H1 (cell line): Measurements from ENCODE around the gene EIF2B5. TPM values are rescaled to one million over a fixed set of nuclear protein-coding genes. Genes with fewer than 3 reads are reported as not detected.

Experiments
- CTCF ChIA-PET: fragments of 300-600 bp; sonication (Branson Sonifier 250); formaldehyde crosslinking; loops from one replicate; lab custom pipeline; 2021; ENCODE audit not compliant: partially characterized antibody; lab: Charles Lee
- POLR2A ChIA-PET: fragments of 300-600 bp; sonication (Branson Sonifier 250); formaldehyde crosslinking; loops from one replicate; lab custom pipeline; 2021; ENCODE audit warnings: inconsistent platforms; ENCODE audit not compliant: partially characterized antibody; lab: Charles Lee
- DNase-seq, 2 experiments: peaks; one replicate each; pipeline versions ENCODE4 v3.0.0 to v3.0.0-alpha.2; 2010 to 2022; ENCODE audit warnings: low spot score in 2 of 2, low read depth in 1 of 2, mixed read lengths in 1 of 2
- FAIRE-seq: peaks from 2 replicates; lab custom pipeline; 2011; peaks lifted over from hg19 to GRCh38; lab: Jason Lieb, UNC
- H2AFZ ChIP-seq: 2 replicates; pipeline ENCODE4 v1.8.1; 2012; ENCODE audit warnings: low read length, inconsistent platforms
- H2AK5ac ChIP-seq: 2 replicates; pipeline ENCODE4 v1.6.1; 2013; ENCODE audit warnings: low read depth, low read length
- H2BK120ac ChIP-seq: replicated peaks from 2 replicates; pipeline ENCODE3; 2013; ENCODE audit warnings: low read depth, low read length, inconsistent platforms
- H2BK12ac ChIP-seq: 2 replicates; pipeline ENCODE4 v1.6.1; 2013; ENCODE audit warnings: low read depth, low read length
- H2BK15ac ChIP-seq: 2 replicates; pipeline ENCODE4 v1.6.1; 2013; ENCODE audit warnings: low read length
- H2BK20ac ChIP-seq: 2 replicates; pipeline ENCODE4 v1.6.1; 2013; ENCODE audit warnings: low read length
- H2BK5ac ChIP-seq: 2 replicates; pipeline ENCODE4 v1.6.1; 2013; ENCODE audit warnings: low read depth, low read length
- H3K14ac ChIP-seq: 2 replicates; pipeline ENCODE4 v1.6.1; 2013; ENCODE audit warnings: inconsistent platforms; ENCODE audit not compliant: insufficient read length
- H3K18ac ChIP-seq: 2 replicates; pipeline ENCODE4 v1.6.1; 2013; ENCODE audit warnings: low read length; ENCODE audit errors: extremely low read depth
- H3K23ac ChIP-seq: 2 replicates; pipeline ENCODE4 v1.6.1; 2013; ENCODE audit warnings: inconsistent platforms; ENCODE audit not compliant: insufficient read length
- H3K23me2 ChIP-seq: 2 replicates; pipeline ENCODE4 v1.6.1; 2013; ENCODE audit warnings: low read depth, low read length
- H3K27ac ChIP-seq: 2 replicates; pipeline ENCODE4 v1.6.1; 2011; ENCODE audit warnings: low read depth, low read length, inconsistent platforms
- H3K27me3 ChIP-seq, 4 experiments: replicated peaks in 1 of 4; 1 replicate in 1 of 4; 2 replicates in 3 of 4; pipeline versions ENCODE4 v1.6.1 to v1.8.1; 2011 to 2013; ENCODE audit warnings: low read length in 3 of 4, mild to moderate bottlenecking in 3 of 4, inconsistent platforms in 2 of 4, mixed read lengths in 2 of 4, moderate library complexity in 1 of 4; ENCODE audit not compliant: control insufficient read depth in 3 of 4, insufficient read depth in 3 of 4; ENCODE audit errors: extremely low read depth in 1 of 4
- H3K36me3 ChIP-seq, 4 experiments: 2 replicates each; pipeline versions ENCODE4 v1.6.1 to v1.8.1; 2011 to 2013; ENCODE audit warnings: mild to moderate bottlenecking in 4 of 4, low read length in 3 of 4, moderate library complexity in 2 of 4, control low read depth in 1 of 4, inconsistent platforms in 1 of 4; ENCODE audit not compliant: insufficient read depth in 4 of 4, control insufficient read depth in 2 of 4
- H3K4ac ChIP-seq: replicated peaks from 2 replicates; pipeline ENCODE3; 2013; ENCODE audit warnings: low read length, low read depth, mixed read lengths, inconsistent platforms; ENCODE audit not compliant: insufficient read length
- H3K4me1 ChIP-seq, 4 experiments: replicated peaks in 1 of 4; 1 replicate in 1 of 4; 2 replicates in 3 of 4; pipeline versions ENCODE4 v1.6.1 to v1.8.1; 2011 to 2013; ENCODE audit warnings: low read length in 3 of 4, inconsistent platforms in 2 of 4, mixed read lengths in 1 of 4; ENCODE audit not compliant: insufficient read depth in 4 of 4, control insufficient read depth in 3 of 4
- H3K4me2 ChIP-seq, 2 experiments: 2 replicates each; pipeline versions ENCODE4 v1.6.1 to v1.8.1; 2011 to 2013; ENCODE audit warnings: low read depth in 2 of 2, low read length in 2 of 2, control low read depth in 1 of 2, inconsistent platforms in 1 of 2, mild to moderate bottlenecking in 1 of 2; ENCODE audit not compliant: insufficient read depth in 1 of 2
- H3K4me3 ChIP-seq, 4 experiments: fragments of 200-600, 300-600 bp in 1 of 4; sonication (generic), shearing (Covaris generic), sonication (Bioruptor Twin) in 1 of 4; 2 replicates each; pipeline versions ENCODE4 v1.5.1 to v1.8.1; 2011 to 2016; ENCODE audit warnings: low read length in 4 of 4, low read depth in 3 of 4, control low read depth in 2 of 4, inconsistent platforms in 2 of 4, mild to moderate bottlenecking in 2 of 4, mixed read lengths in 1 of 4, moderate library complexity in 1 of 4; ENCODE audit not compliant: insufficient read depth in 2 of 4; ENCODE audit errors: extremely low read depth in 1 of 4
- H3K56ac ChIP-seq: replicated peaks from 2 replicates; pipeline ENCODE3; 2013; ENCODE audit warnings: low read depth, mild to moderate bottlenecking, mixed read lengths, low read length, inconsistent platforms; ENCODE audit not compliant: insufficient read length
- H3K79me1 ChIP-seq: 2 replicates; pipeline ENCODE4 v1.6.1; 2013; ENCODE audit warnings: low read depth, low read length, control low read depth
- H3K79me2 ChIP-seq, 2 experiments: 2 replicates each; pipeline versions ENCODE4 v1.6.1 to v1.8.1; 2012 to 2013; ENCODE audit warnings: low read length in 2 of 2, mild to moderate bottlenecking in 2 of 2, inconsistent platforms in 1 of 2; ENCODE audit not compliant: insufficient read depth in 2 of 2, control insufficient read depth in 1 of 2
- H3K9ac ChIP-seq, 4 experiments: replicated peaks in 1 of 4; 1 replicate in 1 of 4; 2 replicates in 3 of 4; pipeline versions ENCODE4 v1.6.1 to v1.8.1; 2011 to 2013; ENCODE audit warnings: low read depth in 3 of 4, low read length in 3 of 4, control low read depth in 2 of 4, mild to moderate bottlenecking in 2 of 4, moderate library complexity in 2 of 4, inconsistent platforms in 1 of 4; ENCODE audit errors: extremely low read depth in 1 of 4
- H3K9me3 ChIP-seq, 2 experiments: 2 replicates each; pipeline versions ENCODE4 v1.6.1 to v1.8.1; 2012 to 2013; ENCODE audit warnings: mild to moderate bottlenecking in 2 of 2, moderate library complexity in 2 of 2, control low read depth in 1 of 2, inconsistent platforms in 1 of 2, low read depth in 1 of 2, low read length in 1 of 2, mixed read lengths in 1 of 2; ENCODE audit not compliant: insufficient read depth in 2 of 2
- H4K20me1 ChIP-seq, 2 experiments: replicated peaks in 1 of 2; 2 replicates each; pipeline versions ENCODE3 to v1.8.1; 2011 to 2013; ENCODE audit warnings: inconsistent platforms in 2 of 2, low read length in 2 of 2, mild to moderate bottlenecking in 1 of 2; ENCODE audit not compliant: insufficient read depth in 2 of 2, control insufficient read depth in 1 of 2
- H4K5ac ChIP-seq: 2 replicates; pipeline ENCODE4 v1.6.1; 2013; ENCODE audit warnings: low read length, low read depth, mixed read lengths, inconsistent platforms; ENCODE audit not compliant: insufficient read length
- H4K8ac ChIP-seq: 2 replicates; pipeline ENCODE4 v1.8.0; 2013; ENCODE audit warnings: mild to moderate bottlenecking, moderate library complexity, low read length, inconsistent platforms; ENCODE audit not compliant: insufficient read depth; ENCODE audit errors: extremely low read depth
- H4K91ac ChIP-seq: replicated peaks from 2 replicates; pipeline ENCODE3; 2013; ENCODE audit warnings: low read length, mixed read lengths, inconsistent platforms; ENCODE audit not compliant: insufficient read length
- BACH1 ChIP-seq: IDR thresholded peaks from 2 replicates; pipeline ENCODE4 v1.6.1; 2012; ENCODE audit warnings: low read length, improper control_type of control experiment
- CBX8 ChIP-seq: fragments of 300-800, 300-1000 bp; sonication (generic); IDR thresholded peaks from 2 replicates; pipeline ENCODE4 v1.7.1; 2016; ENCODE audit warnings: low read depth, low read length, borderline replicate concordance
- HDAC2 ChIP-seq, 2 experiments: fragments of 300-600 bp in 1 of 2; sonication (generic) in 1 of 2; IDR thresholded peaks; 2 replicates each; pipeline ENCODE4 v1.6.1; 2011 to 2012; ENCODE audit warnings: low read depth in 2 of 2, low read length in 2 of 2, mild to moderate bottlenecking in 2 of 2, moderate library complexity in 2 of 2, borderline replicate concordance in 1 of 2, inconsistent platforms in 1 of 2
- JUND ChIP-seq: IDR thresholded peaks from 2 replicates; pipeline ENCODE4 v1.6.1; 2011; ENCODE audit warnings: mild to moderate bottlenecking, improper control_type of control experiment, low read length
- KDM5A ChIP-seq: fragments of 200-600 bp; IDR thresholded peaks from 2 replicates; pipeline ENCODE4 v1.7.1; 2012; ENCODE audit warnings: mild to moderate bottlenecking, low read length, inconsistent platforms, mixed read lengths
- NRF1 ChIP-seq: IDR thresholded peaks from 2 replicates; pipeline ENCODE4 v1.6.1; 2011; ENCODE audit warnings: mild to moderate bottlenecking, low read depth, low read length, improper control_type of control experiment
- RBBP5 ChIP-seq: IDR thresholded peaks from 2 replicates; pipeline ENCODE4 v1.7.1; 2012; ENCODE audit warnings: low read depth, mild to moderate bottlenecking, inconsistent platforms, low read length, moderate library complexity, borderline replicate concordance
- RFX5 ChIP-seq: IDR thresholded peaks from 2 replicates; pipeline ENCODE4 v1.6.1; 2011; ENCODE audit warnings: low read depth, low read length, improper control_type of control experiment, borderline replicate concordance
- SAP30 ChIP-seq: fragments of 300-600 bp; sonication (generic); IDR thresholded peaks from 2 replicates; pipeline ENCODE4 v1.7.1; 2012; ENCODE audit warnings: low read length, moderate library complexity, mild to moderate bottlenecking, inconsistent platforms; ENCODE audit not compliant: insufficient read depth, insufficient replicate concordance
- SIRT6 ChIP-seq: IDR thresholded peaks from one replicate; pipeline ENCODE4 v1.7.1; 2012; ENCODE audit warnings: low read length, inconsistent platforms
- WGBS, 2 experiments: shearing (Covaris generic) in 1 of 2; methylation state at CpG; one replicate each; pipeline versions ENCODE4 v1.1.6 to v1.1.7; 2013 to 2015; ENCODE audit warnings: low lambda C conversion rate in 2 of 2, mixed read lengths in 2 of 2, inconsistent platforms in 1 of 2, low coverage in 1 of 2, missing lambda C conversion rate in 1 of 2; ENCODE audit not compliant: insufficient replicate concordance in 2 of 2, insufficient coverage in 1 of 2, insufficient read length in 1 of 2; ENCODE audit errors: extremely low coverage in 1 of 2, missing lambda C conversion rate in 1 of 2; 5-methylcytosine and 5-hydroxymethylcytosine counted together
- polyA plus RNA-seq, 7 experiments: library from polyadenylated mRNA; depleted of rRNA in 3 of 7; stranded (reverse) in 5 of 7; unstranded in 2 of 7; fragments of >200 nt in 5 of 7; fragments of 200-250 nt in 2 of 7; gene quantifications; 1 replicate in 5 of 7; 2 replicates in 1 of 7; 4 replicates in 1 of 7; pipeline versions ENCODE4 v1.2.1 to v1.2.3, GENCODE V29; 2011 to 2013; ENCODE audit warnings: missing spikeins in 2 of 7, mixed read lengths in 2 of 7
- total RNA-seq: library from RNA; stranded (reverse); fragmentation: NEBNext Ultra II Directional; extraction: Animal tissue kit (Norgen Biotek cat#: 25700); gene quantifications from 2 replicates; pipeline ENCODE4 v1.2.1, GENCODE V29; 2021

The EIF2B5 gene
- total and polyA plus RNA-seq, 2 of the 8 experiments (the other 6 are each of a cell fraction or from before 2014, with no cell fraction given) = 33.1 to 40.0 TPM

GRCh38 chr3:184184546-184185230, 49.5 kb downstream of the EIF2B5 start:
- no peak overlapping the region for H3K14ac ChIP-seq
- H2BK20ac ChIP-seq = no peak overlapping the region
- H3K4me2 ChIP-seq = peak overlapping the region; percentile 88 to 97
- H4K20me1 ChIP-seq = peaks cover 0 to 16% of the 10 kb centered on the region in 2 experiments
- H2BK5ac ChIP-seq = no peak overlapping the region
- no peak overlapping the region for H2AFZ ChIP-seq
- POLR2A ChIA-PET = interaction anchor here (1.0 to 2.4 kb wide), 10 partner anchors 8 to 131 kb away, joined by 3 to 18 read pairs (median 9); partner anchors contain the start of genes AP2M1, DVL3 and EIF2B5
- no peak overlapping the region for H2AK5ac ChIP-seq
- peak overlapping the region; percentile 62 for H4K5ac ChIP-seq
- H3K4me3 ChIP-seq = peak overlapping the region in 2 of 4 experiments; percentile 37 to 62; a peak in 3 of 8 replicates
- DNase-seq = no peak
- FAIRE-seq = no peak
- TF ChIP-seq HDAC2 (IDR thresholded peaks at IDR 0.05; ENCODE audit: borderline replicate concordance in 1 of 2, low read depth in 2 of 2, low read length in 2 of 2) (no peak), RBBP5 (no peak), CBX8 (no peak), NRF1 (no peak), RFX5 (no peak), JUND (no peak), BACH1 (no peak), KDM5A (no peak), SIRT6 (no peak), SAP30 (no peak)
- peak overlapping the region in 3 of 4 experiments; percentile 76 to 80 (median 78); a peak in 5 of 7 replicates for H3K9ac ChIP-seq
- H3K23me2 ChIP-seq = peaks cover 15% of the 10 kb centered on the region
- CTCF ChIA-PET = interaction anchor here (1.0 to 2.2 kb wide), 9 partner anchors 12 to 105 kb away, joined by 3 to 13 read pairs (median 4); partner anchors contain the start of gene EEF1AKMT4
- no peaks in the 10 kb centered on the region for H3K9me3 ChIP-seq
- no peak overlapping the region for H2BK12ac ChIP-seq
- no peak overlapping the region for H2BK120ac ChIP-seq
- peaks cover 6 to 27% of the 10 kb centered on the region in 2 experiments; a peak in 3 of 4 replicates for H3K79me2 ChIP-seq
- H4K8ac ChIP-seq = no peak overlapping the region
- no peaks in the 10 kb centered on the region; a peak in 1 of 7 replicates for H3K27me3 ChIP-seq
- no peak overlapping the region for H3K18ac ChIP-seq
- peaks cover 10% of the 10 kb centered on the region for H3K79me1 ChIP-seq
- peaks cover 0 to 8% (median 5%) of the 10 kb centered on the region in 4 experiments; a peak in 6 of 7 replicates for H3K4me1 ChIP-seq
- peak overlapping the region; percentile 32 for H3K56ac ChIP-seq
- no peak overlapping the region for H3K4ac ChIP-seq
- H3K23ac ChIP-seq = no peak overlapping the region
- no peak overlapping the region for H2BK15ac ChIP-seq
- 96% methylated on average over 17 of the region's 18 CpGs; no CpG with 5 or more reads in 1 of the 2 experiments for WGBS, 2 experiments
- H4K91ac ChIP-seq = no peak overlapping the region
- H3K27ac ChIP-seq = peak overlapping the region; percentile 92; the same call in 1 of the 2 replicates
- H3K36me3 ChIP-seq = peaks cover 42 to 68% (median 48%) of the 10 kb centered on the region in 4 experiments
